SK-N-SH treated with all-trans-retinoic acid at 6 μM for 48 hours (cell line): ENCODE results near the gene DNPH1.

Source experiments
- BACH2 ChIP-seq: fragments of 250-450 bp; sonication (Bioruptor Pico); IDR thresholded peaks from 2 replicates; pipeline ENCODE4 v1.9.0; 2021; ENCODE audit warnings: mild to moderate bottlenecking, borderline replicate concordance
- CSRNP3 ChIP-seq: fragments of 250-450 bp; sonication (Bioruptor Pico); IDR thresholded peaks from 2 replicates; pipeline ENCODE4 v1.5.1; 2021; ENCODE audit warnings: mild to moderate bottlenecking, moderate library complexity
- GLIS3 ChIP-seq: fragments of 250-450 bp; sonication (Bioruptor Pico); IDR thresholded peaks from 2 replicates; pipeline ENCODE4 v1.5.0; 2020; ENCODE audit warnings: mild to moderate bottlenecking, moderate library complexity
- PATZ1 ChIP-seq: fragments of 250-450 bp; sonication (Bioruptor Pico); IDR thresholded peaks from 2 replicates; pipeline ENCODE4 v1.8.0; 2020; ENCODE audit warnings: mild to moderate bottlenecking, moderate library complexity, borderline replicate concordance
- PPARA ChIP-seq: fragments of 250-450 bp; sonication (Bioruptor Pico); IDR thresholded peaks from 2 replicates; pipeline ENCODE4 v1.5.0; 2020; ENCODE audit warnings: mild to moderate bottlenecking, borderline replicate concordance

GRCh38 chr6:43277306-43277642 is 48.0 kb upstream of the DNPH1 start:
- TF ChIP-seq PPARA (CRISPR knock-in tag): no peak
- no peak for TF ChIP-seq BACH2 (CRISPR knock-in tag)
- TF ChIP-seq CSRNP3: no peak
- no peak for TF ChIP-seq GLIS3
- no peak for TF ChIP-seq PATZ1
